Erythroblast (primary cell): ENCODE data around the gene NANOS1.

Experiments used
- GATA1 ChIP-seq: IDR thresholded peaks from 2 replicates; pipeline ENCODE4 v1.6.1; 2011; ENCODE audit warnings: low read depth, mild to moderate bottlenecking, control low read depth, low read length, moderate library complexity
- POLR2A ChIP-seq: IDR thresholded peaks from 2 replicates; pipeline ENCODE4 v1.6.1; 2011; ENCODE audit warnings: mild to moderate bottlenecking, low read length

GRCh38 chr10:119039161-119039560 is 9.6 kb downstream of the NANOS1 start:
- TF ChIP-seq POLR2A, result no peak
- TF ChIP-seq GATA1, result no peak
